Measurements from ENCODE around the gene ELAVL3. TPM values are rescaled to one million over a fixed set of nuclear protein-coding genes. Genes with fewer than 3 reads are reported as not detected.

Gene ELAVL3
- 0.19 TPM for total RNA-seq (2013)
- polyA plus RNA-seq (not detected), polyA minus RNA-seq (not detected in 2 replicates), total RNA-seq (0.18 to 26.5 (median 0.66) reads per million in 11 experiments)

DNA sequence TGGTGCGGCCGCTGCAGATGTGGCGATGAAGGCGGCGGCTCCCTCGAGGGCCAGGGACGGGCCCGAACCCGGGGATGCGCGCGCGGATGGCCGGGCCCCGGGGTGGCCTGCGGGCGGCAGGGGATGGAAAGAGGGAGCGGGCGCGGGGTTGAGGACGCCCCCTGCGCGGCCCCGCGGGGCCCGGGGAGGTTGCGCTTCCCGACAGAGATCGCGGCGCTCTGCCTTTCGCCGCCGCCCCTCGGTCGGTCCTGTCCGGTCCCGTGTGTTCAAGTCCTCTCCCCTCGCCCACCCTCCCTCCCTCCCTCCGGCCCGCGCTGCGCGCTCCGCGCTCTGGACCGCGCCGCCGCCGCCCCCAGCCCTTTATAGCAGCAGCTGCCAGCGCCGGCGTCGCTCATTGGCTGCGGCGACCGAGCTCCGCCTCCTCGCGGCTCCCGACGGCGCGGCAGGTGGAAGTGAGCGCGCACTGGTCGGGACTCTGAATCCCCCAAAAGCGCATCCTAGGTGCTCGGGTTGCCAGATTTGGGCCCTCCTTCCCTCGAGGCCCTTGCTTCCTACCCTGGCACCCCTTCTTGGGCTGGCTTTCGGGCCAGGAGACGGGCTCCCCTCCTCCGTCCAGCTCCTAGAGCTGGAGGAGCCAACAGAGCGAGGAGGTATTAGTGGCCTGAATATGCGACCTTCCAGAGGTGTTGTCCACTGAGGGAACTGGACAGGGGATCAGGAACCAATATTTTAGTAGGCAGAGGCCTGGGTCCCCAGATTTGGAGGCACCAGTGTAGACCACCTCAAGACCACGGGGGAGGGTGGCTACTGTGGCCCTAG, at the start of gene ELAVL3:
TSS of gene ELAVL3 (minus strand) at position 332 of the 819 bp plus-strand sequence. CDS start 438 bp downstream, outside the sequence.
- peak within 1 kb of the TSS in 3 of 7 donors; percentile 20 to 42 (median 23) for H3K27ac Mint-ChIP-seq
- H3K27ac ChIP-seq (ENCODE audit: low read depth in 1 of 2, low read length in 2 of 2), result no peak within 1 kb of the TSS
- H3K4me1 ChIP-seq (ENCODE audit: control insufficient read depth in 1 of 2, insufficient read depth in 2 of 2, low read length in 2 of 2), result peaks cover 35 to 49% of the 10 kb centered on the region in 2 donors
- intact Hi-C loops (cut with micrococcal nuclease), result loop anchor here in 1 of 2 donors (5.0 kb wide), 1 partner anchor 189 kb away; no protein-coding TSS in a partner anchor
- H3K4me1 Mint-ChIP-seq, result peaks cover 24% of the 10 kb centered on the region
- peaks cover 44 to 64% (median 52%) of the 10 kb centered on the region in 3 donors for H3K27me3 Mint-ChIP-seq (ENCODE audit: low read depth in 3 of 3)
- H3K9ac ChIP-seq (ENCODE audit: insufficient read depth, low read length, poor library complexity, severe bottlenecking), result no peak within 1 kb of the TSS
- DNase-seq, result no peak
- no peak within 1 kb of the TSS for H2AFZ ChIP-seq (ENCODE audit: insufficient read depth, low read depth, low read length, poor library complexity, severe bottlenecking)
- TF ChIP-seq, protein P1, sequence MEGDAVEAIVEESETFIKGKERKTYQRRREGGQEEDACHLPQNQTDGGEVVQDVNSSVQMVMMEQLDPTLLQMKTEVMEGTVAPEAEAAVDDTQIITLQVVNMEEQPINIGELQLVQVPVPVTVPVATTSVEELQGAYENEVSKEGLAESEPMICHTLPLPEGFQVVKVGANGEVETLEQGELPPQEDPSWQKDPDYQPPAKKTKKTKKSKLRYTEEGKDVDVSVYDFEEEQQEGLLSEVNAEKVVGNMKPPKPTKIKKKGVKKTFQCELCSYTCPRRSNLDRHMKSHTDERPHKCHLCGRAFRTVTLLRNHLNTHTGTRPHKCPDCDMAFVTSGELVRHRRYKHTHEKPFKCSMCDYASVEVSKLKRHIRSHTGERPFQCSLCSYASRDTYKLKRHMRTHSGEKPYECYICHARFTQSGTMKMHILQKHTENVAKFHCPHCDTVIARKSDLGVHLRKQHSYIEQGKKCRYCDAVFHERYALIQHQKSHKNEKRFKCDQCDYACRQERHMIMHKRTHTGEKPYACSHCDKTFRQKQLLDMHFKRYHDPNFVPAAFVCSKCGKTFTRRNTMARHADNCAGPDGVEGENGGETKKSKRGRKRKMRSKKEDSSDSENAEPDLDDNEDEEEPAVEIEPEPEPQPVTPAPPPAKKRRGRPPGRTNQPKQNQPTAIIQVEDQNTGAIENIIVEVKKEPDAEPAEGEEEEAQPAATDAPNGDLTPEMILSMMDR (IDR thresholded peaks at IDR 0.05), result no peak
- H3K4me3 Mint-ChIP-seq, result peak within 1 kb of the TSS; percentile 24 to 84
- no peaks in the 10 kb centered on the region for H3K36me3 ChIP-seq (replicated peaks in 1 of 2; ENCODE audit: control insufficient read depth in 1 of 2, insufficient read depth in 2 of 2, low read length in 2 of 2)
- peak within 1 kb of the TSS; percentile 46 for H3K4me2 ChIP-seq (replicated peaks; ENCODE audit: extremely low read depth, low read length, poor library complexity, severe bottlenecking)
- no peaks in the 10 kb centered on the region for H4K20me1 ChIP-seq (ENCODE audit: insufficient read depth, low read length)
- peaks cover 8 to 11% of the 10 kb centered on the region in 2 donors for H3K36me3 Mint-ChIP-seq
- H3K27me3 ChIP-seq (ENCODE audit: control insufficient read depth in 2 of 2, insufficient read depth in 2 of 2, low read length in 2 of 2), result peaks cover 23 to 53% of the 10 kb centered on the region in 2 donors
- 16% methylated on average over 70 of the region's 77 CpGs for WGBS (ENCODE audit: insufficient coverage)
- peak within 1 kb of the TSS in 1 of 3 experiments; percentile 38 for H3K4me3 ChIP-seq (replicated peaks in 1 of 3; ENCODE audit: low read depth in 2 of 3, low read length in 3 of 3)
- H3K9me3 ChIP-seq (replicated peaks in 1 of 2; ENCODE audit: control insufficient read depth in 1 of 2, insufficient read depth in 1 of 2, low read length in 2 of 2), result peaks cover 7 to 21% of the 10 kb centered on the region in 2 donors
- no peaks in the 10 kb centered on the region for H3K79me2 ChIP-seq (ENCODE audit: insufficient read depth, low read length)
- H3K9me3 Mint-ChIP-seq, result peaks cover 5 to 22% (median 11%) of the 10 kb centered on the region in 7 donors

DNA sequence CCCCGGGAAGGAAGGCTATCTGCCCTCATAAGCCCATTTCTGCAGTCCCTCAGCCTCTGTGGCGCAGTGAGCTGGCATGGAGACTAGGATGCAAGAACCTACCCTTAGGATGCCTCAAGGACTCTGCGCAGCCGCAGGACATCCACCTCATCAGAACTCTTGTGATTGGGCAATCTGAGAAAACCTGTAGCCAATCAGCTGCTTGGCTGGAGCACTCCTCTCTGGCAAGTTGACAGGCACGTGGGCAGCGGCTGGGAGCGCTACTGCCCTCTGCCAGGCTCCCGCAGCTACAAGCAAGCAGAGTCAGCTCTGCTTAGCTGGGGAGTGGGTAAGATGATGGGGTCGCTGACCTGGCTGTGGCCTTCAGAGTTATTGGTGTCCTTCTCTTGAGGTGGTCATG, 49.6 kb upstream of the ELAVL3 start:
- H3K79me2 ChIP-seq (ENCODE audit: insufficient read depth, low read length), result peaks cover 22% of the 10 kb centered on the region
- H3K9me3 ChIP-seq (replicated peaks in 1 of 2; ENCODE audit: control insufficient read depth in 1 of 2, insufficient read depth in 1 of 2, low read length in 2 of 2), result peaks cover 0 to 4% of the 10 kb centered on the region in 2 donors
- no peak overlapping the region for H3K4me2 ChIP-seq (replicated peaks; ENCODE audit: extremely low read depth, low read length, poor library complexity, severe bottlenecking)
- H3K9ac ChIP-seq (ENCODE audit: insufficient read depth, low read length, poor library complexity, severe bottlenecking), result no peak overlapping the region
- no peak overlapping the region for H3K27ac ChIP-seq (ENCODE audit: low read depth in 1 of 2, low read length in 2 of 2)
- H4K20me1 ChIP-seq (ENCODE audit: insufficient read depth, low read length), result no peaks in the 10 kb centered on the region
- peak; percentile 53 to 80 (median 63) for DNase-seq
- Mint-ChIP-seq H3K9me3 (peaks cover 6 to 16% (median 7%) of the 10 kb centered on the region in 7 donors), H3K27ac (no peak overlapping the region), H3K4me3 (no peak overlapping the region), H3K4me1 (peaks cover 25% of the 10 kb centered on the region), H3K27me3 (ENCODE audit: low read depth in 3 of 3) (peaks cover 0 to 3% (median 0%) of the 10 kb centered on the region in 3 donors), H3K36me3 (peaks cover 6 to 10% of the 10 kb centered on the region in 2 donors)
- H3K4me1 ChIP-seq (ENCODE audit: control insufficient read depth in 1 of 2, insufficient read depth in 2 of 2, low read length in 2 of 2), result peaks cover 24 to 28% of the 10 kb centered on the region in 2 donors
- TF ChIP-seq, protein P1 (IDR thresholded peaks at IDR 0.05), result no peak
- WGBS (ENCODE audit: insufficient coverage), result 28% methylated on average over 6 of the region's 9 CpGs
- H3K4me3 ChIP-seq (replicated peaks in 1 of 3; ENCODE audit: low read depth in 2 of 3, low read length in 3 of 3), result no peak overlapping the region
- peaks cover 0 to 5% of the 10 kb centered on the region in 2 donors for H3K36me3 ChIP-seq (replicated peaks in 1 of 2; ENCODE audit: control insufficient read depth in 1 of 2, insufficient read depth in 2 of 2, low read length in 2 of 2)
- H3K27me3 ChIP-seq (ENCODE audit: control insufficient read depth in 2 of 2, insufficient read depth in 2 of 2, low read length in 2 of 2), result no peaks in the 10 kb centered on the region
- H2AFZ ChIP-seq (ENCODE audit: insufficient read depth, low read depth, low read length, poor library complexity, severe bottlenecking), result no peak overlapping the region
- intact Hi-C loops (cut with micrococcal nuclease), result no loop called here

Data from CD14-positive monocyte (primary cell).